HepG2 (cell line): ENCODE measurements around the gene ZBTB46. TPM values are rescaled to one million over a fixed set of nuclear protein-coding genes. Genes with fewer than 3 reads are reported as not detected.

Experiments
- CCDC6 ChIP-seq: sonication (generic); formaldehyde crosslinking; IDR thresholded peaks from 2 replicates; pipeline ENCODE4 v1.8.1; 2022; ENCODE audit warnings: mild to moderate bottlenecking, missing genetic modification reagents, moderate library complexity
- E2F2 ChIP-seq: sonication (generic); formaldehyde crosslinking; IDR thresholded peaks from 2 replicates; pipeline ENCODE4 v1.4.0; 2020; ENCODE audit warnings: missing genetic modification reagents, borderline replicate concordance
- EEA1 ChIP-seq: sonication (generic); formaldehyde crosslinking; IDR thresholded peaks from 2 replicates; pipeline ENCODE4 v1.5.1; 2020; ENCODE audit warnings: mild to moderate bottlenecking, missing genetic modification reagents, borderline replicate concordance
- HDAC1 ChIP-seq: sonication (generic); formaldehyde crosslinking; IDR thresholded peaks from 2 replicates; pipeline ENCODE4 v1.5.1; 2020; ENCODE audit warnings: mild to moderate bottlenecking, missing genetic modification reagents
- MIER3 ChIP-seq: IDR thresholded peaks from 2 replicates; pipeline ENCODE4 v1.6.1; 2016; ENCODE audit warnings: missing compliant biosample characterization, borderline replicate concordance
- MXD1 ChIP-seq: sonication (generic); formaldehyde crosslinking; IDR thresholded peaks from 2 replicates; pipeline ENCODE4 v1.4.0; 2020; ENCODE audit warnings: mild to moderate bottlenecking, missing genetic modification reagents
- RAD51 ChIP-seq: fragments of 450-650 bp; IDR thresholded peaks from 2 replicates; pipeline ENCODE4 v1.6.1; 2016; ENCODE audit warnings: borderline replicate concordance
- RFXAP ChIP-seq: sonication (generic); formaldehyde crosslinking; IDR thresholded peaks from 2 replicates; pipeline ENCODE4 v1.4.0; 2020; ENCODE audit warnings: missing genetic modification reagents, borderline replicate concordance
- SMAD9 ChIP-seq: sonication (generic); formaldehyde crosslinking; IDR thresholded peaks from 2 replicates; pipeline ENCODE4 v1.5.1; 2020; ENCODE audit warnings: mild to moderate bottlenecking, missing genetic modification reagents
- U2AF1 ChIP-seq: fragments of 200-400 bp; formaldehyde crosslinking; optimal IDR thresholded peaks from 2 replicates; pipeline ENCODE3; 2017; ENCODE audit warnings: mild to moderate bottlenecking, low read depth, low read length
- ZBTB21 ChIP-seq: sonication (generic); formaldehyde crosslinking; IDR thresholded peaks from 2 replicates; pipeline ENCODE4 v1.4.0; 2020; ENCODE audit warnings: missing genetic modification reagents
- ZBTB4 ChIP-seq: sonication (generic); formaldehyde crosslinking; IDR thresholded peaks from 2 replicates; pipeline ENCODE4 v1.4.0; 2020; ENCODE audit warnings: missing genetic modification reagents, mild to moderate bottlenecking, borderline replicate concordance
- ZBTB7B ChIP-seq: sonication (generic); formaldehyde crosslinking; IDR thresholded peaks from 2 replicates; pipeline ENCODE4 v1.4.0; 2020; ENCODE audit warnings: missing genetic modification reagents
- ZFP36L1 ChIP-seq: sonication (generic); formaldehyde crosslinking; IDR thresholded peaks from 2 replicates; pipeline ENCODE4 v1.8.0; 2022; ENCODE audit warnings: mild to moderate bottlenecking, missing genetic modification reagents, moderate library complexity
- ZIK1 ChIP-seq: sonication (generic); formaldehyde crosslinking; IDR thresholded peaks from 2 replicates; pipeline ENCODE4 v1.5.0; 2020; ENCODE audit warnings: mild to moderate bottlenecking, low read depth, missing genetic modification reagents, borderline replicate concordance
- ZMAT3 ChIP-seq: sonication (generic); formaldehyde crosslinking; conservative IDR thresholded peaks from 2 replicates; pipeline ENCODE4 v1.7.0; 2021; ENCODE audit warnings: missing genetic modification reagents
- ZNF333 ChIP-seq: sonication (generic); formaldehyde crosslinking; IDR thresholded peaks from 2 replicates; pipeline ENCODE4 v1.4.0; 2020; ENCODE audit warnings: mild to moderate bottlenecking, missing genetic modification reagents, borderline replicate concordance
- ZNF512B ChIP-seq: sonication (generic); formaldehyde crosslinking; IDR thresholded peaks from 2 replicates; pipeline ENCODE4 v1.5.1; 2020; ENCODE audit warnings: missing genetic modification reagents, mild to moderate bottlenecking, borderline replicate concordance
- ZNF788 ChIP-seq: sonication (generic); formaldehyde crosslinking; IDR thresholded peaks from 2 replicates; pipeline ENCODE4 v1.5.0; 2020; ENCODE audit warnings: mild to moderate bottlenecking, missing genetic modification reagents, borderline replicate concordance
- polyA plus RNA-seq, 8 experiments: library from polyadenylated mRNA; depleted of rRNA in 3 of 8; stranded (reverse) in 7 of 8; unstranded in 1 of 8; fragments of >200 nt; fragmentation: Illumina TruSeq in 4 of 8; extraction: Trizol in 4 of 8; gene quantifications; 2 replicates each; pipeline versions ENCODE4 v1.2.1 to v1.2.3, GENCODE V29; 2011 to 2016; ENCODE audit warnings: low read depth in 4 of 8, missing spikeins in 1 of 8, mixed read lengths in 1 of 8; ENCODE audit not compliant: insufficient read depth in 1 of 8
- total RNA-seq, 5 experiments: library from RNA; depleted of rRNA; stranded (reverse); fragments of >200 nt; fragmentation: Illumina TruSeq; extraction: Trizol; gene quantifications; 2 replicates each; pipeline ENCODE4 v1.2.3, GENCODE V29; 2016; ENCODE audit warnings: low read depth in 1 of 5
- TF ChIP-seq, protein P1 (sequence below): IDR thresholded peaks from 2 replicates; pipeline ENCODE4 v1.6.1; 2016; ENCODE audit warnings: missing genetic modification reagents, missing compliant biosample characterization

Gene ZBTB46
- total and polyA plus RNA-seq, 2 of the 13 experiments (the other 11 are each of a cell fraction or from before 2014, with no cell fraction given) = 1.6 to 13.5 TPM

DNA sequence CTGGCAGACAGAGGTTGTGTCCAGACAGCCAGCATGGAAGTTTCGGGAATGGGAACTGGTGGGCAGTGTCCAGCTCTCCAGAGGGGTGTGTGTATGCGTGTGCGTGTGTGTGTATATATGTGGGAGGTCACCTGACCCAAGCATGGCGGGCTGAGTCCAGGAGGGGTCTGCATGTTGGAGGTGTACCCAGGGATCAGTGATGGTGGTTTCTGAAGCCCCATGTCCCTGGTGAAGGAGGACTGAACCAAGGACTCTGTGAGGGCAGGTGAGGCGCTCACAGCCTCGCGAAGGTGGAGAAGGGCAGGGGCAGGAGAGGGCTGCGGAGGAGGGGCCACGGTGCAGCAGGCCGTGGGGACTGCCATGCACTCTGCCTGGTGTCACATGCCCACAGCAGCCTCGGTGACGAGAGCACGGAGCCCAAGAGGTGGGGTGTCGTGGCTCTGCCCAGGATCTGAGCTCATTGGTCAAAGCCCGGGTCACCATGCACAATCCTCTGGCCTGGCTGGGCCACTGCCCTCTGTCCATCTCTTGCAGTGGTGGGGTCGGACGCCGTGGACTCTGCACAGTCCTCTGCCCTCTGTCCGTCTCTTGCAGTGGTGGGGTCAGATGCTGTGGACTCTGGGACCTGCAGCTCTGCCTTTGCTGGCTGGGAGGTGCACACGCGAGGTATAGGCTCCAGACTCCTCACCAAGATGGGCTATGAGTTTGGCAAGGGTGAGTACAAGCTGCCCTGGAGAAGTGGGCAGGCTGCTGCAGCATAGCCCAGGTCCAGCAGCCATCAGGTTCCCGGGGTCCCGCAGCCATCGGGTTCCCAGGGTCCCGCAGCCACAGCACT is 96.7 kb downstream of the ZBTB46 start (continued):
- no peak for TF ChIP-seq ZNF333 (CRISPR knock-in tag)
- no peak for TF ChIP-seq CCDC6 (CRISPR knock-in tag)
- TF ChIP-seq, protein P1, sequence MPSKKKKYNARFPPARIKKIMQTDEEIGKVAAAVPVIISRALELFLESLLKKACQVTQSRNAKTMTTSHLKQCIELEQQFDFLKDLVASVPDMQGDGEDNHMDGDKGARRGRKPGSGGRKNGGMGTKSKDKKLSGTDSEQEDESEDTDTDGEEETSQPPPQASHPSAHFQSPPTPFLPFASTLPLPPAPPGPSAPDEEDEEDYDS (CRISPR knock-in tag) = no peak
- TF ChIP-seq EEA1 (CRISPR knock-in tag) = peak; percentile 92
- peak; percentile 95; the same call in 1 of the 2 replicates for TF ChIP-seq ZBTB4 (CRISPR knock-in tag)
- no peak for TF ChIP-seq ZMAT3 (CRISPR knock-in tag)
- no peak for TF ChIP-seq SMAD9 (CRISPR knock-in tag)
- TF ChIP-seq ZBTB21 = no peak
- TF ChIP-seq MIER3 (CRISPR knock-in tag) = no peak
- no peak for TF ChIP-seq RFXAP (CRISPR knock-in tag)
- TF ChIP-seq ZIK1 (CRISPR knock-in tag) = 0 out of 2 replicates have a peak, but pooled peaks have one; percentile 29
- no peak for TF ChIP-seq MXD1 (CRISPR knock-in tag)
- no peak for TF ChIP-seq ZFP36L1 (CRISPR knock-in tag)
- 0 out of 2 replicates have a peak, but pooled peaks have one; percentile 27 for TF ChIP-seq ZNF788 (CRISPR knock-in tag)
- no peak for TF ChIP-seq ZNF512B (CRISPR knock-in tag)
- no peak for TF ChIP-seq RAD51
- peak; percentile 42; the same call in 1 of the 2 replicates for TF ChIP-seq ZBTB7B (CRISPR knock-in tag)
- TF ChIP-seq E2F2 (CRISPR knock-in tag) = no peak
- TF ChIP-seq U2AF1 = no peak
- peak; percentile 91 for TF ChIP-seq HDAC1 (CRISPR knock-in tag)
